K562 (cell line): Measurements from ENCODE around the gene RBFOX2. TPM values are rescaled to one million over a fixed set of nuclear protein-coding genes. Genes with fewer than 3 reads are reported as not detected.

Experiments
- ATAC-seq: fragments of 200-7000 bp; cut with Tn5 transposase; 3 replicates; pipeline ENCODE4 v1.9.1; 2020; ENCODE audit warnings: moderate library complexity
- BruUV-seq: library from RNA; stranded (reverse); fragments of 400-500 nt; replicated peaks from 2 replicates; lab custom pipeline; 2021; lab: Mats Ljungman, UMichigan
- CTCF ChIA-PET: fragments of 300-600 bp; formaldehyde crosslinking; extraction: SDS; loops from one replicate; lab custom pipeline; 2021; ENCODE audit warnings: low intra/inter-chr PET ratio; lab: Yijun Ruan, JAX
- POLR2A ChIA-PET: fragments of 300-600, 350-650 bp; sonication (Branson Sonifier 250); formaldehyde crosslinking; extraction: SDS; loops from one replicate; lab custom pipeline; 2021; ENCODE audit warnings: antibody characterized with exemption, inconsistent platforms; lab: Yijun Ruan, JAX
- DNase-seq, 4 experiments: peaks; one replicate each; pipeline versions ENCODE4 v3.0.0 to v3.0.0-alpha.2; 2011 to 2018; ENCODE audit warnings: low spot score in 3 of 4, mixed read lengths in 3 of 4; ENCODE audit errors: extremely low read depth in 1 of 4
- FAIRE-seq: peaks from 2 replicates; lab custom pipeline; 2011; peaks lifted over from hg19 to GRCh38; lab: Jason Lieb, UNC
- H2AFZ ChIP-seq: 2 replicates; pipeline ENCODE4 v1.6.0; 2011; ENCODE audit warnings: low read depth, low read length, control low read depth, inconsistent platforms
- H3K27ac ChIP-seq: fragments of 200-600 bp; 3 replicates; pipeline ENCODE4 v1.8.0; 2011; ENCODE audit warnings: low read depth, mild to moderate bottlenecking, control low read depth, inconsistent platforms, low read length, moderate library complexity, mixed read lengths; ENCODE audit errors: extremely low read depth
- H3K27me3 ChIP-seq, 2 experiments: fragments of 300-600 bp in 1 of 2; 2 replicates in 1 of 2; 3 replicates in 1 of 2; pipeline versions ENCODE4 v1.6.0 to v1.8.0; 2011; ENCODE audit warnings: inconsistent platforms in 2 of 2, low read length in 2 of 2, mild to moderate bottlenecking in 1 of 2, mixed read lengths in 1 of 2, moderate library complexity in 1 of 2; ENCODE audit not compliant: control insufficient read depth in 2 of 2, insufficient read depth in 2 of 2
- H3K36me3 ChIP-seq: fragments of 300-600 bp; 3 replicates; pipeline ENCODE4 v1.8.0; 2011; ENCODE audit warnings: mild to moderate bottlenecking, low read length, inconsistent platforms; ENCODE audit not compliant: control insufficient read depth, insufficient read depth
- H3K4me1 ChIP-seq, 2 experiments: fragments of 200-600 bp in 1 of 2; replicated peaks in 1 of 2; 2 replicates in 1 of 2; 3 replicates in 1 of 2; pipeline versions ENCODE4 v1.5.1 to v1.8.0; 2011; ENCODE audit warnings: inconsistent platforms in 2 of 2, low read length in 2 of 2, mild to moderate bottlenecking in 1 of 2, mixed read lengths in 1 of 2, moderate library complexity in 1 of 2; ENCODE audit not compliant: control insufficient read depth in 2 of 2, insufficient read depth in 2 of 2
- H3K4me2 ChIP-seq: 2 replicates; pipeline ENCODE4 v1.6.1; 2011; ENCODE audit warnings: low read length, control low read depth, inconsistent platforms, mixed read lengths; ENCODE audit not compliant: insufficient read depth
- H3K4me3 ChIP-seq: fragments of 200-600 bp; sonication (generic), shearing (Covaris generic); 2 replicates; pipeline ENCODE4 v1.5.1; 2016; ENCODE audit warnings: control low read depth, inconsistent platforms
- H3K79me2 ChIP-seq: fragments of 200-600 bp; 3 replicates; pipeline ENCODE4 v1.8.0; 2011; ENCODE audit warnings: low read length, inconsistent platforms; ENCODE audit not compliant: control insufficient read depth, insufficient read depth
- H3K9ac ChIP-seq, 2 experiments: 2 replicates each; pipeline versions ENCODE4 v1.6.0 to v1.6.1; 2011; ENCODE audit warnings: low read depth in 2 of 2, low read length in 2 of 2, control low read depth in 1 of 2, inconsistent platforms in 1 of 2, mild to moderate bottlenecking in 1 of 2, mixed read lengths in 1 of 2; ENCODE audit not compliant: insufficient read depth in 1 of 2
- H3K9me1 ChIP-seq: one replicate; pipeline ENCODE4 v1.6.0; 2011; ENCODE audit warnings: inconsistent platforms, mild to moderate bottlenecking, low read length, moderate library complexity; ENCODE audit not compliant: control insufficient read depth, insufficient read depth
- H3K9me3 ChIP-seq: replicated peaks from 2 replicates; pipeline ENCODE4 v1.5.1; 2011; ENCODE audit warnings: low read depth, low read length, inconsistent platforms; ENCODE audit not compliant: control insufficient read depth, insufficient read depth
- H4K20me1 ChIP-seq: replicated peaks from 2 replicates; pipeline ENCODE4 v1.6.1; 2011; ENCODE audit warnings: low read length, inconsistent platforms, mixed read lengths; ENCODE audit not compliant: control insufficient read depth, insufficient read depth
- ATF4 ChIP-seq: fragments of 450-650 bp; formaldehyde crosslinking; IDR thresholded peaks from 2 replicates; pipeline ENCODE4 v1.4.0; 2022; ENCODE audit warnings: mild to moderate bottlenecking, moderate library complexity
- CHCHD3 ChIP-seq: fragments of 250-450 bp; sonication (Bioruptor Pico); IDR thresholded peaks from 2 replicates; pipeline ENCODE4 v2.1.2; 2022; ENCODE audit warnings: mild to moderate bottlenecking
- EGR1 ChIP-seq: fragments of 450-650 bp; conservative IDR thresholded peaks from 2 replicates; pipeline ENCODE4 v1.6.1; 2017; ENCODE audit warnings: mild to moderate bottlenecking
- GTF2B ChIP-seq: IDR thresholded peaks from 2 replicates; pipeline ENCODE4 v1.6.1; 2011; ENCODE audit not compliant: insufficient read length; ENCODE audit errors: extremely low read depth
- JUND ChIP-seq, 2 experiments: IDR thresholded peaks; 2 replicates in 1 of 2; 3 replicates in 1 of 2; pipeline ENCODE4 v1.6.1; 2011; ENCODE audit warnings: borderline replicate concordance in 2 of 2, low read depth in 2 of 2, low read length in 2 of 2, improper control_type of control experiment in 1 of 2, missing biosample characterization in 1 of 2, missing genetic modification characterization in 1 of 2, missing genetic modification reagents in 1 of 2
- MEIS2 ChIP-seq: fragments of 450-650 bp; IDR thresholded peaks from 2 replicates; pipeline ENCODE4 v1.6.1; 2014; ENCODE audit warnings: mild to moderate bottlenecking; ENCODE audit not compliant: partially characterized antibody
- NR4A1 ChIP-seq, 2 experiments: fragments of 250-450 bp in 1 of 2; fragments of 450-650 bp in 1 of 2; sonication (Bioruptor Pico) in 1 of 2; IDR thresholded peaks; 2 replicates each; pipeline versions ENCODE4 v1.4.0 to v1.6.1; 2016 to 2020; ENCODE audit warnings: mild to moderate bottlenecking in 2 of 2, missing compliant biosample characterization in 1 of 2, missing genetic modification characterization in 1 of 2, moderate library complexity in 1 of 2
- PRPF4 ChIP-seq: fragments of 200-400 bp; formaldehyde crosslinking; IDR thresholded peaks from one replicate; pipeline ENCODE4 v1.6.1; 2017; ENCODE audit warnings: low read length, low read depth, mild to moderate bottlenecking; ENCODE audit not compliant: insufficient read depth, poor library complexity, severe bottlenecking
- STAT6 ChIP-seq: sonication (generic); formaldehyde crosslinking; IDR thresholded peaks from 2 replicates; pipeline ENCODE4 v1.8.1; 2023; ENCODE audit warnings: mild to moderate bottlenecking, missing genetic modification reagents
- ZEB2 ChIP-seq: fragments of 450-650 bp; IDR thresholded peaks from 2 replicates; pipeline ENCODE4 v1.6.1; 2016
- WGBS: fragments of 100-300 bp; shearing (Covaris generic); methylation state at CpG from one replicate; pipeline ENCODE4 v1.1.6; 2016; ENCODE audit warnings: low coverage, mixed read lengths; ENCODE audit not compliant: insufficient coverage; ENCODE audit errors: missing lambda C conversion rate; 5-methylcytosine and 5-hydroxymethylcytosine counted together
- in situ Hi-C: fragments of 300-500 bp; cut with MboI; formaldehyde crosslinking; loops from 4 replicates; pipeline ENCODE4 v1.15.0; 2018; ENCODE audit warnings: inconsistent platforms, mixed read lengths
- intact Hi-C: fragments of 100-400 bp; cut with micrococcal nuclease; formaldehyde crosslinking; loops from 2 replicates; pipeline ENCODE4 v1.14.2; 2022
- polyA plus RNA-seq, 8 experiments: library from polyadenylated mRNA; depleted of rRNA in 4 of 8; stranded (reverse) in 5 of 8; unstranded in 3 of 8; fragments of >200 nt; fragmentation: Nextera tagmentation in 2 of 8; fragmentation: Illumina TruSeq in 1 of 8; extraction: Ambion mirVana in 2 of 8; extraction: Trizol in 1 of 8; gene quantifications; 2 replicates each; pipeline versions ENCODE4 v1.2.1 to v1.2.3, GENCODE V29; 2011 to 2014; ENCODE audit warnings: inconsistent platforms in 1 of 8, missing spikeins in 1 of 8
- total RNA-seq, 7 experiments: library from RNA; depleted of rRNA in 6 of 7; stranded (reverse); fragments of >200 nt in 6 of 7; fragmentation: Illumina TruSeq in 2 of 7; extraction: Trizol in 2 of 7; gene quantifications; 2 replicates each; pipeline versions ENCODE4 v1.2.1 to v1.2.3, GENCODE V29; 2011 to 2021; ENCODE audit warnings: low replicate concordance in 1 of 7

RBFOX2 gene
- total and polyA plus RNA-seq, 9 of the 15 experiments (the other 6 are each of a cell fraction or from before 2014, with no cell fraction given): 5.8 to 24.8 (median 14.2) TPM

- TF ChIP-seq EGR1 (no peak), PRPF4 (no peak), JUND (IDR thresholded peaks at IDR 0.05; ENCODE audit: borderline replicate concordance, low read depth, low read length) (no peak), JUND (tag; IDR thresholded peaks at IDR 0.05; ENCODE audit: borderline replicate concordance, low read depth, low read length) (no peak), GTF2B (no peak), STAT6 (CRISPR knock-in tag) (no peak)
These were observed 35.4 kb downstream of the RBFOX2 start (continued) for GRCh38 chr22:35993048-35993714.

GRCh38 chr22:35991168-35991567 lies 37.5 kb downstream of the RBFOX2 start:
- Histone ChIP-seq H3K36me3 (0 out of 3 replicates have a peak, but pooled peaks cover under 1% of the 10 kb centered on the region), H3K4me1 (peaks cover 0 to 12% of the 10 kb centered on the region in 2 experiments; a peak in 3 of 5 replicates), H3K79me2 (peaks cover 7% of the 10 kb centered on the region; the same call in 1 of the 3 replicates), H3K9me1 (no peaks in the 10 kb centered on the region), H3K27me3 (no peaks in the 10 kb centered on the region), H3K9me3 (no peaks in the 10 kb centered on the region), H3K9ac (no peak overlapping the region), H2AFZ (no peak overlapping the region), H4K20me1 (no peaks in the 10 kb centered on the region), H3K4me2 (no peak overlapping the region), H3K4me3 (no peak overlapping the region), H3K27ac (no peak overlapping the region)
- ATAC-seq (no peak), FAIRE-seq (no peak), DNase-seq (no peak)
- in situ Hi-C loops (no loop called here), intact Hi-C loops (no loop called here)
- 100% methylated on average over 2 of the region's 2 CpGs for WGBS
- POLR2A ChIA-PET: interaction anchor here (0.8 kb wide), 1 partner anchor 54 kb away, joined by 3 read pairs; no protein-coding TSS in a partner anchor
- CTCF ChIA-PET: no interaction called here
- BruUV-seq: no TSS peak
- no peak for TF ChIP-seq PRPF4
- no peak for TF ChIP-seq MEIS2
- TF ChIP-seq ATF4 (CRISPR knock-in tag): no peak
- TF ChIP-seq ZEB2: no peak
- no peak for TF ChIP-seq NR4A1 (CRISPR knock-in tag; IDR thresholded peaks at IDR 0.05)
- TF ChIP-seq NR4A1 (tag; IDR thresholded peaks at IDR 0.05): no peak
- no peak for TF ChIP-seq CHCHD3 (CRISPR knock-in tag)
